Suppressor macrophage treated with lipopolysaccharide for 4 hours (primary cell): Measurements from ENCODE around the gene KMT2C.
"Not testable (repeated sequence)": the region's sequence is repeated elsewhere in the genome, so short reads cannot be mapped to it uniquely, and the experiment has no call there.

Source experiments
- DNase-seq: peaks from one replicate; pipeline ENCODE4 v3.0.0-alpha.2; 2020

The KMT2C gene

DNA sequence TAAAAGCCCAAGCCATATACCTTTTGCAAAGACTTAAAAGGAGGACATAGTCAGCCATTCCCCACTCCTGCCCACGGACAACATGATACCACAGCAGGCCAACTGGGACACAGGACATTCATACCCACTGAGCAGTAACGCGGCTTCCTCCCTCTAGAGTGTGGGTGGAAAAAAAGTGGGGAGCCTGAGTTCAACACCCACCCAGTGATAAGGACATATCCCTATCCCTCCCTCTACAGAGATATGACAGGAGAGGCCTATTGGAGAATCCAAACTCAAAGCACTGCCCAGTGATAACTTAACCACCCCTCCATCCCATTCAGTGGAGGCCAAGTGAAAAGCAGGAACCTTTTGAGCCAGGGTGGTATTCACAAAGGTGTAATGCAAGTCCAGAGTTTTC is 148.8 kb downstream of the KMT2C start:
- DNase-seq, result not testable (repeated sequence)

DNA sequence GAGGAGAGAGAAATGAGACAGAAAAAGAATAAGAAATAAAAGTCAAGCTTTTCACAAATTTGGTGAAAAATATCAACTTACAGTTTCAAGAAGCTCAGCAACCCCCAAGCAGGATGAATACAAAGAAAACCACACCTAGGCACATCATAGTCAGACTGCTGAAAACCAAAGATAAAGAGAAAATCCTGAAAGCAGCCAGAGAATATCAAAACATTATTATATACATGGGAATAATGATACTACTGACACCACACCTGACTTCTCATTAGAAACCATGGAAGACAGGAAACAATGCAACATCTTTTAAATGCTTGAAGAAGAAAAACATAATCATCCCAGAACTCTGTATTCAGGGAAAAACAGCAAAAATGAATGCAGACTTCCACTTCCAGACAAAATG is 149.6 kb downstream of the KMT2C start:
- DNase-seq, result not testable (repeated sequence)

DNA sequence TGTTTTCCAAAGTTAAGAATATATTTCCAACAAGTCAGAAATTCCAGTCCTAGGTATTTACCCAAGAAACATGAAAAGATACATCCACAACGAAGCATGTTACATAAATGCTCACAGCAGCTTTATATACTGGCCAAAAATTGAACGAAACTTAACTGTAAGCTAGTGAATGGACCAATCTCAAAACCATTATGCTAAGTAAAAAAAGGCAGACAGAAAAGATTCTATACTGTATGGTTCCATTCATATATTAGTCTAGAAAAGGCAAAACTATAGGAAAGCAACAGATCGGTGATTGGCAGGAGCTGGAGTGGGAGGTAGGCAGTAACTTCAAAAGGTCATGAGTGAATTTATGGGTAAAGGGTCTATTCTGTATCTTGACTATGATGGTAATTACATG is 150.8 kb downstream of the KMT2C start:
- not testable (repeated sequence) for DNase-seq

DNA sequence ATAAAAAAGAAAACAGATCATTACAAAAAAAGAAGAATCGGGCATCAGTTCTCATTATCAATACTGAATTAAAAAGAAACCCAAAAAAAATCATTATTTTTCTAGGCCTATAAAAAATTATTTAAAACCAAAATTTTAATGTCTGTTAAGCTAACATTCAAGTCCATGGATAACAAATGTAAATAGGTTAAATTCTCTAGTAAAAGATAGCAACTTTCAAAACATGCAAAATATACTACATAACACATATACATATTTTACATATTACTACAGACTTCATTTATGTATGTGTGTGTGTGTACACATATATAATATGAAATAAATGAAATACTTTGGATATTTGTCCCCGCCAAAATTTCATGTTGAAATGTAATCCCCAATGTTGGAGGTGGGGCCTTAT is 158.1 kb downstream of the KMT2C start:
- not testable (repeated sequence) for DNase-seq

DNA sequence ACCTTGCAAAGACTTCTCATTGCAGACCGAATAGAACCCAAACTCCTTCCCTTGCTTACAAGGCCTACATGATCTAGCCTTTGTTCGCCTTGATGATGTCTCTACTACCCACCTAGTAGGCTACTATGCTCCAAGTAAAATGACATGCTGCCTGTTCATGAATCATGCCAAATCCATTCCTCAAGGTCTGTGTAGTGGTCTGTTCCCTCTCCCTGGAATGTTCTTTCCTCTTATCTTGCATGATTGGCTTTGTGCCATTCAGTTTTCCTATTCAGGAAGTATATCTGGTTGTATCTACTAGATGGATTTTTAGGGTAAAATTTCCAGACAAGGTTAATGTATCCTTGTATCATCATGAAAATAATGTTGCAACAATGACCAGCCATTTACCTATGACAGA is 165.4 kb downstream of the KMT2C start:
- not testable (repeated sequence) for DNase-seq

DNA sequence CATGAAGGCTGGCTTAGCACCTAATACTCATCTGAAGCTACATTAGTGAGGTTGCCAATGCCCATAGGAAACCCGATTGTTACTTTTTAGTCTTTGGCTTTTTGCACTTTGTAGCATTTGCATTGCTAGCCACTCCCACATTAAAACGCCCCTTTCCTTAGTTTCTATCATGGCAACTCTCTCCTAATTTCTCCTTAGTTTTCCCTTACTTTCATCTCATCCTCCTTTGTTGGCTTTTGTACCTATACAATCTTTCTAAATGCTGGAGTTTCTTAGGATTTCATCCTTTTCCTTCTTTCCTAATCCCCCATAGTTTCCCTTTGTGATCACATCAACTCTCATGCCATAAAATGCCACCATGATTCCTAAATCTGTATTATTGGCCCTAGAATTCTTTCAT is 168.9 kb downstream of the KMT2C start:
- not testable (repeated sequence) for DNase-seq

DNA sequence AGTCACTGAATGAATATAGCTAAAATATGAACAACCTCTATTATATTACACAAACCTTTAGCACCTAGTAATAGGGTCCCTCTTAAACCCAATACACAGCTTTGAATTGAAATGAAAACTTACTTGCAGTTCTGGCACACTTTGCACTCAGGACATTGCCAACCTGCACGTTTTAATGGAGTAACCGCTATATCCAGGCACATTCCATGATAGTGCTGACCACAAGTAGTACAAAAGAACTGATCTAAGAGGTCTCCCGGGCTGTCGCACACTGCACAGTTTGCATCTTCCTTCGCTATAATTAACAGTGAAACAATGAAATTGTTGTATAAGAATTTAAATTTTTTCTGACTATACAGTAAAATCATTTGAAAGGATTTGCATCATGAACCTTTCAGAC is 170.9 kb downstream of the KMT2C start:
- not testable (repeated sequence) for DNase-seq

DNA sequence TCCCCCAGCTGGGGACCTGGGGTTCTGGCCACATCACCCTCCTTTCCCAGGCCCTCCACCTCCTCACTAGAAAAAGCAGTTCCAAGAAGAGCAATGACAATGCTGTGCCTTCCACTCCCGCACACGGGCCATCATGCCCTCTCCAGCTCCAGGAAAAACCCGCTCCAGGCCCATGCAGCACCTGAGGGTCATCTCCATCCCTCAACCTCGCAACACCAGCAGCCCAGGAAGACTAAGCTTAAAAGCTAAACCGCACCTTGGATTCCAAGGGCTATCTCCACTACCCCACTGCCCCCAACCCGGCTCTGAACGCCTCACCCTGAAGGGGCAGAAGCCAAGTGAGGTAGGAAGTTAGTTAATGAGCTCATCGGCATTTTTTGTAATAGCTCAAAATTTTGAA is 173.7 kb downstream of the KMT2C start:
- DNase-seq, result not testable (repeated sequence)

DNA sequence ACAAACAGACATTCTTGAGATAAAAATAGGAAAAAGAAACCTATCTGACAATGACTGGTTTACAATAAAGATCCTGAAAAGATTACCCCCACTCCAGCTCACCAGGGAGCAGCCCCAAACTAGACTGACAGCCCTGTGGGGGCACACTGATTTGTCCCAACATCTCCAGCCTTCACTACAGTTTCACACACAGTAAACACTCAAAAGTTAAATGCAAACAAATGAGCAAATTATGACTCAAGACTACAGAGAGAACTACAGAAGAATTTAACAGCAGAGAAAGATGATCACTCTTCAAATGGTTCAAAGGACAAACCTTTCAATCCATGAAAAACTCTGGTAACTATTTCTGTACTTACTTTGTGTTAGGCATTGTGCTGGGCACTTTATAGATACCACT is 176.2 kb downstream of the KMT2C start:
- DNase-seq, result not testable (repeated sequence)

DNA sequence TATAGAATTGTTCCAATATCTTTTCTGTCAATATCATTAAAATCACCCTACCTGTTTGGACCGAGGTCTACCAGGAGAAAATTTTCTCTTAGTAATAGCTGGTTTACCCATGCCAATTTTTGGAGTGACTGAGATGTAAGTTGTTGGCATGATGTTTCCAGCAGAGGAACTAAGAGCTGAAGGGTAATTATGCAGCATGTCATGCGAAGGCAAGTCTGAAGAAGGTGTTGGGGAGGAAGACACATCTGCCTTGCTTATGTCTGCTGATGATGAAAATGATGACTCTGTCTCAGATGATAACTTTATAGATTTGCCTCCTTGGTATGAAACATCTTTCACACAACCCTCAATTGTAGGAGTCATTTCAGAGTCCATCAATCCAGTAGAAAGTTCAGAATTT is 188.0 kb downstream of the KMT2C start:
- not testable (repeated sequence) for DNase-seq

DNA sequence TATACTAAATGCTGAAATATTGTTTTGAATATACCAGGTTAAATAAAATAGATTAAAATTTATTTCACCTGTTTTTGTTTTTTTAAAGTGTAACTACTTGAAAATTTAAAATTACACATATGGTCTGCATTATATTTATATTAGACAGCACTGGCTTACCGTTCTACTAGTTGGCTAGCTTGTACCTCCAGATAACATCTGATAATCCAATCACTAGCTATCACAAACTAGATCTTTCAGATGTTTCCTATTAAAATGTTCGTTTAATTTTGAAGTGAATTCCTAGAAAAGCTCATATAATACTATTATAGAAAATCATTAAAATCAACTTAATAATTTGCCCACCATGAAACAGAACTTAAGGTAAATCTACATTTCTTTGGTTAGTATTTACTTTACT is 190.4 kb downstream of the KMT2C start:
- DNase-seq, result not testable (repeated sequence)

DNA sequence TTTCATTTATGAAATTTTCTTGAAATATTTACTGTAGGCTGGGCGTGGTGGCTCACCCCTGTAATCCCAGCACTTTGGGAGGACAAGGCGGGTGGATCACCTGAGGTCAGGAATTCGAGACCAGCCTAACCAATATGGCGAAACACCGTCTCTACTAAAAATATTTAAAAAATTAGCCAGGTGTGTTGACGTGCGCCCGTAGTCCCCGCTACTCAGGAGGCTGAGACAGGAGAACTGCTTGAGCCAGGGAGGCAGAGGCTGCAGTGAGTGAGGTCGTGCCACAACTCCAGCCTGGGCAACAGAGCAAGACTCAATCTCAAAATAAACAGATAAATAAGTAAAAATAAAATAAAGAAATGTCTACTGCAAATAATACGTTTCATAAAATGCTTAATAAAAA is 192.3 kb downstream of the KMT2C start:
- DNase-seq, result not testable (repeated sequence)

DNA sequence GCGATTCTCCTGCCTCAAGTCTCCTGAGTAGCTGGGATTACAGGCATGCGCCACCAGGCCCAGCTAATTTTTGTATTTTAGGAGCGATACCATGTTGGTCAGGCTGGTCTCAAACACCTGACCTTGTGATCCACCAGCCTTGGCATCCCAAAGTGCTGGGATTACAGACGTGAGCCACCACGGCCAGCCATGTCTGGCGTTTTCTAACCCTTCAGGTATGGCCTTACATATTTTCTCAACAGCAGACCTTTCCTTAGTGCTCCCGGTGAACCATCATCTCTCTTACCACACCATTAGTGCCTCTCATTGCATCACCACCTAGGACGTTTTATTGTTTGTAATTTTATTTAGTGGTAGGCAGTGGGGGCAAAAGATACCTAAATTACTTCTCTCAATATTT is 194.5 kb downstream of the KMT2C start:
- not testable (repeated sequence) for DNase-seq

DNA sequence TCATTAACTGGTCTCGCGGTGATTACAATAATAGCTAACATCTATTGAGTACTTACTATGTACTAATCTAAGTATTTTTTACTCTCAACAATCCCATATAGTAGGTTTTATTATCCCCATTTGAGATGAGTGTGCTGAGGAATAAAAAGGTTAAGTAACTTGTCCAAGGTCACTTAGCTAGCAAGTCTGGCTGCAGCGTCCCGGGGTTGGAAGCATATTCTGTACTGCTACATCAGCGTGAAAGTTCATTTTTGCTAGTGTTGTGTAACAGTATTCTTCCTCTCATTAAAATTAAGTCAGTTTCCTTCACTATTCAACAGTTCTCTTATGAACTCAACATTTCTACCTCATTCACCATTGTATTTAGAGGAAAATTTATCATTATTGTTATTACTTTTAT is 199.5 kb downstream of the KMT2C start:
- DNase-seq, result not testable (repeated sequence)

DNA sequence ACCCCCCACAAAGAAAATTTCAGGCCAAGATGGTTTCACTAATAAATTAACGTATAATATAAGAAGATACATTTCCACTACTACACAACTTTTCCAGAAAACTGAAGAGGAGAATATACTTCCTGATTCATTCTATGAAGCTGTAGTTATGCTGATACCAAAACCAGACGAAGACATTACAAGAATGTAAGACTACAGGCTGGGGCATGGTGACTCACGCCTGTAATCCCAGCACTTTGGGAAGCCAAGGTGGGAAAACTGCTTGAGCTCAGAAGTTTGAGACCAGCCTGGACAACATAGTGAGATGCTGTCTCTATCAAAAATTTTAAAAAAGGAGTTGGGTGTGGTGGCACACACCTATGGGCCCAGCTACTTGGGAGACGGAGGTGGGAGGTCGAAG is 201.4 kb downstream of the KMT2C start:
- not testable (repeated sequence) for DNase-seq

DNA sequence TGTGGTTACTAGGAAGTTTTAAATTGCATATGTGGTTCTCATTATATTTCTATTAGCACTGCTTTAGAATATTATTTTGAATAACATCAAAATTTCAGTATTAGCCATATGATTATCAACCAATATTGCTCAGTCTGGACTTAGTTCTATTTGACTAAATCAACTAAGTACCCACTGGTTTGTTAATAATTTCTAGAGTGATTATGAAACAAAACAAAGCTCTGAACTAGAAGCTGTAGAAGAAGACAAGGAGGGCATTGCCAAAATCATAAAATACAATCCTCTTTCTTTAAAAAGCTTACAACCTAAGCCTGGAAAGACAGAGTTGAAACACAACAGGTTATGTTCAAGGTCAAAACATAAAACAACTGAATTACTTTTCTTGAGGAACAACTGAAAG is 204.7 kb downstream of the KMT2C start:
- no peak for DNase-seq

DNA sequence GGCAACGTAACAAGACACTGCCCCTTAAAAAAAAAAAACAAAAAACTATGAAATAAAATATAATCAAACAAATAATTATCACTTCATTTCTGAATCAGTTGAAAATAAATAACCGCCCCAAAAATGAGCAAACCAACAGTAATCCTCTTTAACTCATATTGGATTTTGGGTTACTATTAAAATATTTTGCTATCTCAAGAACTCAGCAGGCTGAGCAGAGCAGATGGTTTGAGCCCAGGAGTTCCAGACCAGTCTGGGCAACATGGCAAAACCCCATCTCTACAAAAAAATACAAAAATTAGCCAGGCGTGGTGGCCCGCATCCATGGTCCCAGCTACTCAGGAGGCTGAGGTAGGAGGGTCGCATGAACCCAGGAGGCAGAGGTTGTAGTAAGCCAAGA is 216.2 kb downstream of the KMT2C start:
- not testable (repeated sequence) for DNase-seq

DNA sequence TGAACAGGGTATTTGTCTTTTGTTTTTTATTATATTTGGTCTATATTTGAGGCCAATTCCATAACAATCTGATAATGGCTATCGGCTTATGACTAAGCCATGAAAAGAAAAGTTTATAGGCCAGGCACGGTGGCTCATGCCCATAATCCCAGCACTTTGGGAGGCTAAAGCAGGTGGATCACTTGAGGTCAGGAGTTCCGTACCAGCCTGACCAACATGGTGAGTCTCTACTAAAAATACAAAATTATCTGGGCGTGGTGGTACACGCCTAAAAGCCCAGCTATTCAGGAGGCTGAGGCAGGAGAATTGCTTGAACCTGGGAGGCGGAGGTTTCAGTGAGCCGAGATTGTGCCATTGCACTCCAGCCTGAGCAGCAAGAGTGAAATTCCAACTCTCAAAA is 227.0 kb downstream of the KMT2C start:
- not testable (repeated sequence) for DNase-seq

DNA sequence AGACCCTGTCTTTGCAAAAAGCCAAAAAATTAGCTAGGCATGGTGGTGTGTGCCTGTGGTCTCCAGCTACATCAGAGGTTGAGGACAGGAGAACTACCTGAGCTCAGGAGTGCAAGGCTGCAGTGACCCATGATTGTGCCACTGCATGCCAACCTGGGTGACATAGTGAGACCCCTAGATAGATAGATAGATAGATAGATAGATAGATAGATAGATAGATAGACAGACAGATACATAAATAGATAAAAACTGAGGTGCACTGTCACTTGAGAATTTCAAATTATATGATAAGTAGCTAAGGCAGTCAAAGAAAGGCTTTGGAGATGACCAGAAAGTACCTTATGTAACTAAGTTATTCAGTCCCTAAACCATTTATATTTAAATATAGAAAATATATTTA is 231.4 kb downstream of the KMT2C start:
- not testable (repeated sequence) for DNase-seq

DNA sequence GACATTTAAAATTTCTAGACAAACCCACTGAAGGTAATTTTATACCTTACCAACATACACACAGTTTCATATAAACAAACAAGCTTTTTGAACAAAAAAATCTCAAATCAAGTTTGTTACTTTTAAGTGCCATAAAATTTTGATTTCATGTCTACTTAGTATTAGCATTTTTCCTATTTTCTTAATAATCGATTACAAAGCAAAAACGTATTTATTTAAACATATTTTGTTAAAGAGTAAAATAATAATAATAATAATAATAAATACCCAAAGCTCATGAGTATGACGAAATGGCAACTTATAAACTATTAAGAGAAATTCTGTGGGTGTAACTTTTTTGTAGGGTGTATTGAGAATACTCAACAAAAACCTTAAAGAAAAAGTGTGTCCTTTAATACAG is 232.7 kb downstream of the KMT2C start:
- no peak for DNase-seq

DNA sequence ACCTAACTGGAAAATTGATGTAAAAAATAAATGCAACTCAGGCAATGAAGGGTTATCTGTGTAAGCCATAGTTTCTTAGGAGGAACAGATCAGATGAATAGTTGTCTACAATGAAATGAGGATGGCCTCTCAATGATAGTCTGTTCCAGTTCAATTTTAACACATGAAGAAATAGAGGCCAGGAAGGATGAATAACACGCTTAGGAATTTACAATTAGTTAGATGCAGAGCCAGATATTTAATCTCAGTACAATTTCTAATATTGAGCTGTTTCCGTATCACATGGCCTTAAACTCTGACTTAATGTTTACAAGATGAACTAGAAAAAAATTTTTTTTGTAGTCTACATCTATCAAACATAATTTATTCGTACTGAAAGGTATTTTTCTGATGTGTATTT is 233.7 kb downstream of the KMT2C start:
- no peak for DNase-seq

DNA sequence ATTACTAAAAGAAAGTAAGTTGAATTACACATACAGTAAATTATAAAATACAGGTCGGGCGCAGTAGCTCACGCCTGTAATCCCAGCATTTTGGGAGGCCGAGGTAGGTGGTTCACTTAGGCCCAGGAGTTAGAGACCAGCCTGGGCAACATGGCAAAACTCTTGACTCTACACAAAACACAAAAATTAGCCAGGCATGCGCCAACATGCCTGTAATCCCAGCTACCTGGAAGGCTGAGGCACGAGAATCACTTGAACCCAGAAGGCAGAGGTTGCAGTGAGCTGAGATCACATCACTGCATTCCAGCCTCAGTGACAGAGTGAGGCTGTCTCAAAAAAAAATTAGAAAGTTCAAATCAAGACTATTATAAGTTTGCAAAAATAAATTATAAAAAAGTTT is 235.4 kb downstream of the KMT2C start:
- no peak for DNase-seq

DNA sequence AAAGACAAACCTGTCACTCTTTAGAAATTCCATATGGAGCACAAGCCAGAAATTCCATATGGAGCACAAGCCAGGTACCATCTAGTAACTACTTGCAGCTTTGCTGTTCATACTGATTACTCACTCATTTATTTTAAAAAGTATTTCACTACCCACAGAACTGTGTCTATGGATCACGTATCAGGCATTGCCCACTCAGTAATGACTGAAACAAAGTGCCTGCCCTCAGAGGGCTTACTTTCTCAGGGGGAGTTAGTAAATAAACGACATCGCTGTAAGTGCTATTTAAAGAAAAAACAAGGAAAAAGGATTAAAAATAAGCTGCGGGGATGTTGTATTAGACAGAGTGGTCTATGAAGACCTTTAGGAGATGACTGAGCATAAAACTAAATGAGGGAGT is 239.4 kb downstream of the KMT2C start:
- no peak for DNase-seq

DNA sequence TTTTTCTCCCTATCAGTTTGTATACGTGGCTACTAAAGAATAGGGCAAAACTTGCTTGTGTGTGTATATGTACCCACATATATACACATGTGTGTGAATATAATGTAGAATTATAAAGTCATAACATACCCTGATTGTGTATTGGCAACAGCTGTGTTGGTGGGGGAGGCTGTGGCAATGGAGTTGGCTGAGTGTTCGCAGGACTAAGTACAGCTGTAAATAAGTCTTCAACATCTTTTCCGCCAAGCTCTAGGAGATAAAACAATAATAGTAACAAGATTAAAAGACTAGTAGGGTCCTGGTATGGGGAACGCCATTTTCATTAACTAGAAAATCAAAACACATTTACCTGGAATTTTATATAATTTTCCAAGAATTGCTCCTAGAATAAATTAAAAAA is 241.9 kb downstream of the KMT2C start:
- no peak for DNase-seq

DNA sequence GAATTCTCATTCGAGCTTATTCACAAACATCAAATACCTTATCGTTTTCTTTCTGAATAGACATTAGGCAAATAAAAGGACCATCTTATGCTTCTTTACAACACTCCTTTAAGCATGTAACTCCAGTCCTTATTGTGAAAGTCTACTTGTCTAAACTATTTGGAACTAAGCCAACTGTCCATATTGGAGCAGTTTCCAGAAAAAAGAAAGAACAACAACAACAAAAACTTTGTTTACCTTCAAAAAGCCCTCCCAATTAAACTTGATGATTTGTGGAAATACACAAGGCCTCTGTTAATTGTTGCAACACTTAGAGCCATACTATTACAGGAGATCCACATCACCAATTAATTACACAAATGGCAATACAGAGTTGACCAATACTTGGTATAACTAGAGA is 246.7 kb downstream of the KMT2C start:
- no peak for DNase-seq

DNA sequence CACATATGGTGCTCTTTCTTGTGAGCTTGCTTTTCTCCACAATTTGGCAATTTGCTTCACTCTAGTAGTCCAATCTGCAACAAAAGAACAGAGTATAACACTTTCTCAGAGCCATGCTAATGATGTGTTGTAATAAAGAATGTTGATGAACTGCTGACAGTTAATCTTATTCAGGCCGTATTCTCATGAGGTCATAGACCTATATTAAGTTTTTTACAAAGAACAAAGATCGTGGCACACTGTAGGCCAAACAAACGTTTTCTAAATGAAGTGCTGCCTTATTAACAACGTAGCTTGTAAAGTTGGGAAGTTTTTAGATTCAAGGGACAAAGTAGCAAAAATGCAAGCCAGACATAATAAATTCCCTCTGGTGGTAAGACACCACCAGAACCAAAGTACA is 250.2 kb downstream of the KMT2C start:
- DNase-seq, result no peak
